Mucosa of stomach (tissue), 1 donor: Measurements from ENCODE around the gene YIPF3.
"Not testable (repeated sequence)": the region's sequence is repeated elsewhere in the genome, so short reads cannot be mapped to it uniquely, and the experiment has no call there.

Source experiments
- H3K27me3 ChIP-seq: one replicate; pipeline ENCODE4 v1.7.0; 2013; ENCODE audit warnings: mild to moderate bottlenecking, low read length; ENCODE audit not compliant: control insufficient read depth, insufficient read depth
- H3K36me3 ChIP-seq: one replicate; pipeline ENCODE4 v1.7.0; 2013; ENCODE audit warnings: low read length; ENCODE audit not compliant: control insufficient read depth, insufficient read depth
- H3K4me1 ChIP-seq: one replicate; pipeline ENCODE4 v1.7.0; 2013; ENCODE audit warnings: mild to moderate bottlenecking, low read length; ENCODE audit not compliant: control insufficient read depth, insufficient read depth
- H3K4me3 ChIP-seq: one replicate; pipeline ENCODE4 v1.7.0; 2013; ENCODE audit warnings: low read length
- H3K9ac ChIP-seq: one replicate; pipeline ENCODE4 v1.7.0; 2013; ENCODE audit warnings: mild to moderate bottlenecking, low read length, moderate library complexity
- H3K9me3 ChIP-seq: one replicate; pipeline ENCODE4 v1.7.0; 2013; ENCODE audit warnings: mild to moderate bottlenecking, low read length, moderate library complexity; ENCODE audit not compliant: control insufficient read depth
- donor health status: Pancreatic carcinoma.

The YIPF3 gene

DNA sequence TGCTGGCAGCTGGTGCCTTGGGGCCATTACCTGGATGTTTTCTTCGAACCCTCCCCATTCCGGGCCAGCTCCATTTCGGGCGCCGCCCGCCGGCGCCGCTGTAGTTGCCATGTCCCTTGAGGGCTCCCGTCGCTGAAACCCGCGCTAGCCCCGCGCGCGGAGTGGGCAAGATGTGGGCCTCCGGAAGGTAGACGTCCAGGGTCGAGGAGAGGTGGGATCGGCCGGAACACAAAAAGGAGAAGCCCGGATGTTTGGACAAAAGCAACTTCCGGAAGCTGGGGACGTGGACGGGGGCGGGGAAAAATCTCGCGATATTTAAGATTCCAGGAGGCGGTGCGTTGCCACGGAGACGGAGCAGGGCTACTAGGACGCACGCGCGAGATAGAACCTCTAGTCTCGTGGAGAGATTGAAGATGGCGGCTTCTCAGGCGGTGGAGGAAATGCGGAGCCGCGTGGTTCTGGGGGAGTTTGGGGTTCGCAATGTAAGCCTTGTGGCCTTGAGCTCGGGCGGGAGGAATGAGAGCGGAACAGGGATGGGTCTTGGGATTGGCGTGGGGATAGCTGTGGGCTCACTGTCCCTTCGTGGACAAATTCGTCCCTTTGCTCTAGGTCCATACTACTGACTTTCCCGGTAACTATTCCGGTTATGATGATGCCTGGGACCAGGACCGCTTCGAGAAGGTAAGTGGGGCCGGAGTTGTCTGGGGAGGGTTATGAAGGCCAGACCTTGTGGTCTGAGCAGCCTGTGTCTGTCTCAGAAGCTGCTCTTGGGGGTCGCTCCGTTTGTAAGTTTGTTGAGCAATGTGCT is at the start of gene YIPF3, which contains the start of gene POLR1C:
Gene YIPF3 (minus strand): TSS at position 230 of the 808 bp plus-strand sequence. CDS start 119 bp downstream, at position 111.
Gene POLR1C (plus strand): TSS at position 393 of the 808 bp plus-strand sequence. CDS start 21 bp downstream, at position 414.
- H3K9me3 ChIP-seq: no peaks in the 10 kb centered on the region
- H3K36me3 ChIP-seq: peaks cover 10% of the 10 kb centered on the region
- no peaks in the 10 kb centered on the region for H3K27me3 ChIP-seq
- peak within 1 kb of the TSS; percentile 95 for H3K9ac ChIP-seq
- H3K4me1 ChIP-seq: peaks cover 27% of the 10 kb centered on the region
- H3K4me3 ChIP-seq: peak within 1 kb of the TSS; percentile 86

DNA sequence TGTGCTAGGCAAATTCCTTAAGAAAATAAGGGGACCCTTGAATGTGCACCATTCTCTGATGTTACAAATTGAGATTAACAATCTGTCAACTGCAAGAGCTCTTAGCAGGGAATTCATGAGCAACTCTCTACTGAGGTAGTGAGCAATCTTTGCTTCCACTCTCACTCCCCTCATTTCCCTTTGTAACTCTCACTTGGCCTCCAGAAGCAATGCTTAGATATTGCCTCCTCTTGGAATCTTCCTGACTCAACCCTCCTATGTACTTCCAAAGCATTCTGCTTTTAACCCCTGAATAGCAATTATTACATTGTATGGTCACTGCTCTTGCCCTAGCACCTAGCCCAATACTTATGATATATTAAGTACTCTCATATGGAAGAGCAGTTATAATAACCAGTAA is 42.6 kb upstream of the YIPF3 start:
- no peak overlapping the region for H3K4me3 ChIP-seq
- H3K9ac ChIP-seq: no peak overlapping the region
- H3K9me3 ChIP-seq: no peaks in the 10 kb centered on the region
- no peaks in the 10 kb centered on the region for H3K4me1 ChIP-seq
- no peaks in the 10 kb centered on the region for H3K27me3 ChIP-seq
- no peaks in the 10 kb centered on the region for H3K36me3 ChIP-seq

DNA sequence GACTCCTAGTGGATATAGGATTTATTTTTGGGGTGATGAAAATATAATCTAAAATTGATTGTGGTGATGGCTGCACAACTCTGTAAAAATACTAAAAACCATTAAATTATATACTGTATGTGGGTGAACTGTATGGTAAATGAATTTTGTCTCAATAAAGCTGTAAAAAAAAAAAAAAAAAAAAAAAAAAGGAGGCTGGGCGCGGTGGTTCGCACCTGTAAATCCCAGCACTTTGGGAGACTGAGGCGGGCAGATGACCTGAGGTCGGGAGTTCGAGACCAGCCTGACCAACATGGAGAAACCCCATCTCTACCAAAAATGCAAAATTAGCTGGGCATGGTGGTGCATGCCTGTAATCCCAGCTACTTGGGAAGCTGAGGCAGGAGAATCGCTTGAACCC is 40.9 kb upstream of the YIPF3 start:
- H3K36me3 ChIP-seq, H3K9ac ChIP-seq, H3K4me1 ChIP-seq, H3K4me3 ChIP-seq, H3K9me3 ChIP-seq, H3K27me3 ChIP-seq: not testable (repeated sequence)

DNA sequence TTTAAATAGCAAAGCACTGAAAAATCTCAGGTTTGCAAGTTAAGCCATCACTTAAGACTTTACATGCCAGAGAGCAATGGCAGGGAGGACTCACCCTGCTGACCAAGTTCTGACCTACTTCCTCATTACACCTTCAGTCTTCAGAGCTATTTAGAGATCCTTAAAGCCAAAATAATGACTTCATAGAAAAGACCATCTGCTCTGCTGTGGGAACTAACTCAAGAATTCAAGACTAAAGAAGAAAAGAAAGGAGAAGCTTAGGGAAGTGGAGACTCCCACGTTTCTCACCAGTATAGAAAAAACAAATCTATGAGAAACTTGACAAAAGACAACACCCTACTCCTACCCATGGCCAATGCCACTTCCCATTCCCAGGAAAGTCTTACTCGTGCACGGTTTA is 30.5 kb upstream of the YIPF3 start:
- H3K4me1 ChIP-seq: no peaks in the 10 kb centered on the region
- H3K27me3 ChIP-seq: no peaks in the 10 kb centered on the region
- H3K9ac ChIP-seq: no peak overlapping the region
- H3K4me3 ChIP-seq: no peak overlapping the region
- H3K9me3 ChIP-seq: no peaks in the 10 kb centered on the region
- H3K36me3 ChIP-seq: no peaks in the 10 kb centered on the region

DNA sequence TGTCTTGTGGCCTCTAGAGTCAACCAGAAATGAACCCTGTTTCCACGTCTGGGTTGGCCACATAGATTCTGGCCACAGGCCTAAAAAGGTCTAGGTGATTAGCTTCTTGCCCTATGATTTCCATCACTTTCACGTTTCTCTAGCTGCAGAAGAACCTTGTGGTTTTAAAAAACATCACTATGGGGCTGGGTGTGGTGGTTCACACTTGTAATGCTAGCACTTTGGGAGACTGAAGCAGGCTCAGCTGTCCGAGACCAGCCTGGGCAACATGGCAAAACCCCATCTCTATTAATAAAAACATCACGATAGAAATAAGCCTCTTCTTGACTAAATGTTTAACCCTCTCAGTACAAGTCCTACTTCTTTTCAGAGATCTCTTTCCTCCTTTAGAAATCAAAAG is 27.7 kb upstream of the YIPF3 start:
- Histone ChIP-seq H3K9ac (no peak overlapping the region), H3K27me3 (no peaks in the 10 kb centered on the region), H3K36me3 (no peaks in the 10 kb centered on the region), H3K4me3 (no peak overlapping the region), H3K4me1 (no peaks in the 10 kb centered on the region), H3K9me3 (no peaks in the 10 kb centered on the region)

DNA sequence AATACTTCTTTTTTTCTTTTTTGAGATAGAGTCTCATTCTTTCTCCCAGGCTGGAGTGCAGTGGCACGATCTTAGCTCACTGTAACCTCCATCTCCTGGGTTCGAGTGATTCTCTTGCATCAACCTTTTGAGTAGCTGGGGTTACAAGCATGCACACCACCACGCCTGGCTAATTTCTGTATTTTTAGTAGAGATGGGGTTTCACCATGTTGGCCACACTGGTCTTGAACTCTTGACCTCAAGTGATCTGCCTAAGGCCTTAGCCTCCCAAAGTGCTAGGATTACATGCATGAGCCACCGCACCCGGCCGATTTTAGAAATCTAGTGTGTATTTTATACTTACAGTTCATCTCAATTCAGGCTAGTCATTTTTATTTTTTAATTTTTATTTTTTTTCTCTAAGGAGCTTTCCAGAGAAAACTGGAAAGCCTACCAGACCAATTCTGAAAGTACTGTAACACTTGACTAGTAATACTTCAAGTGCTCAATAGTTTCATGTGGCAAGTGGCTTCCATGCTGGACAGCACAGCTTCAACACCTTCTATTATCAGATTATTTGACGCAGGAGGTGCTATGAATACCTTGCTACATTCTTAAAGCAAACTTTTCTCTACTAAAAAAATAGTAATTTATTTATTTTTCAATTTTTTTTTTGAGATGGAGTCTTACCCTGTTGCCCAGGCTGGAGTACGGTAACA is 25.2 kb upstream of the YIPF3 start:
- Histone ChIP-seq H3K9ac (no peak overlapping the region), H3K36me3 (no peaks in the 10 kb centered on the region), H3K27me3 (no peaks in the 10 kb centered on the region), H3K4me1 (no peaks in the 10 kb centered on the region), H3K9me3 (no peaks in the 10 kb centered on the region), H3K4me3 (no peak overlapping the region)

DNA sequence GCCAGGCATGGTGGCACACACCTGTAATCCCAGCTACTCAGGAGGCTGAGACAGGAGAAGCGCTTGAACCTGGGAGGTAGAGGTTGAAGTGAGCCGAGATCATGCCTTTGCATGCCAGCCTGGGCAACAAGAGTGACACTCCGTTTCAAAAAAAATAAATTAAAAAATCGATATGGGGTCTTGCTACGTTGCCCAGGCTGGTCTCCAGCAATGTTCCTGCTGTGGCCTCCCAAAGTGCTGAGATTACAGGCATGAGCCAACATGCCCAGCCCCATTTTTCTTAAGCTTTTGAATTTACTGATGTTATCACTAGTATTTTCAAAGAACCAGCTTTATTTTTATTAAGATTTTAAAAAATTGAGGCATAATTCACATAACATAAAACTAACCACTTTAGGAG is 23.8 kb upstream of the YIPF3 start:
- H3K9ac ChIP-seq: no peak overlapping the region
- H3K4me3 ChIP-seq: no peak overlapping the region
- no peaks in the 10 kb centered on the region for H3K27me3 ChIP-seq
- no peaks in the 10 kb centered on the region for H3K4me1 ChIP-seq
- H3K9me3 ChIP-seq: no peaks in the 10 kb centered on the region
- H3K36me3 ChIP-seq: no peaks in the 10 kb centered on the region

DNA sequence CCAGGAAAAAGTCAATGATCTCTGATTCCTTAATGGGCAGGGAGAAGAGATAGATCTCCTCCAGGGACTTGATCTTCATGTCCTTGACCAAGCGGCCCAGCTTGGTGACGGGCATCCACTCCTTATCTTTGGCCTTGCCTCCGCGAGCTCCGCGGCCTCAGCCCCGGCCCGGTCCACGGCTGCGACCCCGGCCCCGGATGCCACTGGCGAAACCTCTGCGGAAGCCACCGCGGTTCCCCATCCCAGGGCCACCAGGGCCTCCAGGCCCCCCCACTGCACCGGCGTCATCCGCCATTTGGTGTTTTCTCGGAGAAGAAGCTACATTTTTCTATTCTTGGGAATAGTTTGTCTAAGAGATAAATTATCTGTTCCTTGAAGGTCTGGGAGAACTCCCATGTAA is 22.7 kb upstream of the YIPF3 start:
- not testable (repeated sequence) for H3K27me3 ChIP-seq, H3K4me3 ChIP-seq, H3K9ac ChIP-seq, H3K4me1 ChIP-seq, H3K9me3 ChIP-seq, H3K36me3 ChIP-seq

DNA sequence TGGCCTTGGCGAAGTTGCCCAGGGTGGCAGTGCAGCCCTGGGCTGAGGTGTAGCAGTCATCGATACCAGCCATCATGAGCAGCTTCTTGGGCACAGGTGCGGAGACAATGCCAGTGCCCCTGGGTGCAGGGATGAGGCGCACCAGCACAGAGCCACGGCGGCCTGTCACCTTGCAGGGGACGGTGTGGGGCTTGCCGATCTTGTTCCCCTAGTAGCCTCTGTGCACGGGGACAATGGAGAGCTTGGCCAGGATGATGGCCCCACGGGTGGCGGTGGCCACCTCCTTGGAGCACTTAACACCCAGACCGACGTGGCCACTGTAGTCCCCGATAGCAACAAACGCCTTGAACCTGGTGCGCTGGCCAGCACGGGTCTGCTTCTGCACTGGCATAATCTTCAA is 22.3 kb upstream of the YIPF3 start:
- not testable (repeated sequence) for H3K27me3 ChIP-seq, H3K9ac ChIP-seq, H3K9me3 ChIP-seq, H3K4me1 ChIP-seq, H3K4me3 ChIP-seq, H3K36me3 ChIP-seq

DNA sequence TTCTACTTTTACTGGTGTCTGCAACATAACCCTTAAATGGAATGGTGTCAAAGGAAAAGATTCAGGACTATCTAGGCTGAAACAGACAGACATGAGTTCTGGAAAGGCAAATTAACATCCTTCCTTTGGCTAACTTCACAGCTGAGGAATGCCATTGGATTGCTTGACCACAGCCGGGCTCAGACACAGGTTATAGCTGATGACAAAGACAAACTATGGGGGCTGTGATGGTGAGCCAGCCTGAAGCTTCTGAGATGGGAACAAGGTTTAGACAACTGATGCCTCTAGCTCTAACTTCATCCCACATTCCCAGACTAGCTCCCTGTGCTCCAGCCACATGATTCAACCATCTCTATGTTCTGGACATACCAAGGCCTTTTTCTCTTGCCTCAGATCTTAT is 15.5 kb upstream of the YIPF3 start:
- no peaks in the 10 kb centered on the region for H3K9me3 ChIP-seq
- no peaks in the 10 kb centered on the region for H3K4me1 ChIP-seq
- H3K4me3 ChIP-seq: no peak overlapping the region
- H3K9ac ChIP-seq: no peak overlapping the region
- H3K36me3 ChIP-seq: peaks cover 9% of the 10 kb centered on the region
- no peaks in the 10 kb centered on the region for H3K27me3 ChIP-seq

DNA sequence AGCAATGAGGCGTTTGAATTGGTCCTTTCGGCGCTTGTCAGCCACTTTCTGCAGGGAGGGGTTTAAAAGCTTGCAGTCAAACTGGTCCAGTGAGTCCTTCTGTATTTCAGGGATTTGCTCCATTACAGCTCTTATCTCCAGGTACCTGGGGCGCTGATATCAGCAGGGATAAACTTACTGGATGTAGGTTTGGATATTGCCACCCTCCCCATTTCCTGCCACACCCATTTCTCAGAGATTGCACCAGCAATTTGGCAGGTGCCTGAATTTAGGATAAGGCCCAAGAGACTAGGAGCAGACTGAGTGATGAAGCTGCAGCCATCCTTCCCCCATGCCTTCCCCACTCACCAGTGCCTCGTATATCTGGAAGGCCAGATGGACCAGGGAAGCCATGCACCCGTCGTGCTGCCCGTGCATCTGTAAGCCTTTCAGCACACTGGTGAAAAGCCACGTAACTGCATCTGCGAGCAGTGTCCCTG is 7.8 kb upstream of the YIPF3 start:
- Histone ChIP-seq H3K36me3 (peaks cover 25% of the 10 kb centered on the region), H3K4me3 (no peak overlapping the region), H3K4me1 (no peaks in the 10 kb centered on the region), H3K9ac (no peak overlapping the region), H3K27me3 (no peaks in the 10 kb centered on the region), H3K9me3 (no peaks in the 10 kb centered on the region)

DNA sequence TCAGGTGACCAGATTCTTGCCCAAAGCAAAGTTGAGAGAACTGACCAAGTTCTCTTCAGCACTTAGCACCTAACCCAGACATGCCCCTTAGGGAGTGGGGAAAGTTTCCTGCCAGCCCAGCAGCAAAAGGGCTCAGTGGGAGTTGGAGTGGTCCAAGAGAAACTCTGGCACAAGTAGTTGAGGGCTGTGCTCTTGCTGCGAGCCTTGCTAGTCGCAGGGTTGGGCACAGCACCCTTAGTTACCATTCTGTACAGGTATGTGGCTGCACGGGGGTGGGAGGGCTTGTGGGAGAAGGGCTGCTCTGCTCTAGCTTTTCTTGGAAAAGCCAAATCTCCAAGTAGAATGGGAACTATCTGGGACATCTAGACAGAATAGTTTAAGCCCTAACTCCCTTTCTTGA is 6.6 kb upstream of the YIPF3 start:
- Histone ChIP-seq H3K4me3 (no peak overlapping the region), H3K4me1 (peaks cover 2% of the 10 kb centered on the region), H3K36me3 (peaks cover 25% of the 10 kb centered on the region), H3K9me3 (no peaks in the 10 kb centered on the region), H3K9ac (no peak overlapping the region), H3K27me3 (no peaks in the 10 kb centered on the region)
